ENCODE results near the gene BMP10. TPM values are rescaled to one million over a fixed set of nuclear protein-coding genes. Genes with fewer than 3 reads are reported as not detected.

BMP10 gene
- polyA plus RNA-seq, 1 of the 3 experiments (the other 2 are of a cell fraction), result not detected

DNA sequence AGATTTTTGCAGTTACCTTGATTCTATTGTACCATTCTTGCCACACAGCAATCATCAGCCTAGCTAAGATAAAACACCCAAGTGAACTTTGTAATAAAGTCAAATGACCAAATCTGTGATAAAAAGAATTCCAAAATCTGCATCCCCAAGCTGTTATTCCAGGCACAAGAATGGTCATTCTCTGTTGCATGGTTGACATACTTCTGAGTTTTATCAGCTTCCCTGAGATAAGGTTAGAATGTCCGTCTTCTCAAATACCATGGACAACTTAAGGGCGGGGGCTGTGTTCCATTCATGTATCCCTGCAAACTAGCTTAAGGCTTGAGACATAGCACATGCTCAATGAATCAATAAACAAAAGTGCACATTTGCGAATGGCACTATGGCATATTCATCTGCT lies 8.1 kb upstream of the BMP10 start:
- H3K27me3 ChIP-seq (ENCODE audit: insufficient read depth), result no peaks in the 10 kb centered on the region
- H4K20me1 ChIP-seq (ENCODE audit: insufficient read depth), result no peaks in the 10 kb centered on the region
- no peak overlapping the region for H3K27ac ChIP-seq (ENCODE audit: low read depth in 2 of 2, low read length in 1 of 2)
- H2AFZ ChIP-seq (ENCODE audit: low read depth), result no peak overlapping the region
- no peaks in the 10 kb centered on the region for H3K9me2 ChIP-seq
- no peak for DNase-seq
- H3K4me1 ChIP-seq (ENCODE audit: control insufficient read depth in 1 of 2, insufficient read depth in 2 of 2, low read depth in 1 of 2, low read length in 1 of 2), result 0 out of 4 replicates have a peak, but pooled peaks cover 0 to 7% of the 10 kb centered on the region in 2 experiments
- H3K36me3 ChIP-seq (replicated peaks in 1 of 2; ENCODE audit: control insufficient read depth in 1 of 2, insufficient read depth in 2 of 2, low read length in 1 of 2), result no peaks in the 10 kb centered on the region
- TF ChIP-seq, protein P1, sequence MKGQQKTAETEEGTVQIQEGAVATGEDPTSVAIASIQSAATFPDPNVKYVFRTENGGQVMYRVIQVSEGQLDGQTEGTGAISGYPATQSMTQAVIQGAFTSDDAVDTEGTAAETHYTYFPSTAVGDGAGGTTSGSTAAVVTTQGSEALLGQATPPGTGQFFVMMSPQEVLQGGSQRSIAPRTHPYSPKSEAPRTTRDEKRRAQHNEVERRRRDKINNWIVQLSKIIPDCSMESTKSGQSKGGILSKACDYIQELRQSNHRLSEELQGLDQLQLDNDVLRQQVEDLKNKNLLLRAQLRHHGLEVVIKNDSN (IDR thresholded peaks at IDR 0.05; ENCODE audit: borderline replicate concordance, low read depth), result no peak
- TF ChIP-seq EP300 (IDR thresholded peaks at IDR 0.05; ENCODE audit: borderline replicate concordance in 1 of 2, low read depth in 1 of 2, low read length in 1 of 2) (no peak), RAD21 (IDR thresholded peaks at IDR 0.05; ENCODE audit: low read length) (no peak), REST (IDR thresholded peaks at IDR 0.05; ENCODE audit: low read depth, low read length) (no peak), POLR2AphosphoS5 (IDR thresholded peaks at IDR 0.05; ENCODE audit: low read depth, low read length) (no peak), YY1 (IDR thresholded peaks at IDR 0.05; ENCODE audit: low read depth) (no peak), MXI1 (IDR thresholded peaks at IDR 0.05; ENCODE audit: low read depth, low read length) (no peak), TCF12 (IDR thresholded peaks at IDR 0.05) (no peak), SIN3A (IDR thresholded peaks at IDR 0.05; ENCODE audit: borderline replicate concordance, low read depth, low read length) (no peak), CTCF (IDR thresholded peaks at IDR 0.05) (no peak), RCOR1 (IDR thresholded peaks at IDR 0.05; ENCODE audit: low read length) (no peak), JUND (IDR thresholded peaks at IDR 0.05) (no peak), GABPA (IDR thresholded peaks at IDR 0.05; ENCODE audit: low read depth) (no peak), RFX5 (IDR thresholded peaks at IDR 0.05; ENCODE audit: low read length) (no peak), EZH2phosphoT487 (IDR thresholded peaks at IDR 0.05; ENCODE audit: borderline replicate concordance, low read depth) (no peak), NFIC (IDR thresholded peaks at IDR 0.05; ENCODE audit: borderline replicate concordance) (no peak), NRF1 (IDR thresholded peaks at IDR 0.05; ENCODE audit: low read depth, low read length) (no peak)
- TF ChIP-seq, protein P2, sequence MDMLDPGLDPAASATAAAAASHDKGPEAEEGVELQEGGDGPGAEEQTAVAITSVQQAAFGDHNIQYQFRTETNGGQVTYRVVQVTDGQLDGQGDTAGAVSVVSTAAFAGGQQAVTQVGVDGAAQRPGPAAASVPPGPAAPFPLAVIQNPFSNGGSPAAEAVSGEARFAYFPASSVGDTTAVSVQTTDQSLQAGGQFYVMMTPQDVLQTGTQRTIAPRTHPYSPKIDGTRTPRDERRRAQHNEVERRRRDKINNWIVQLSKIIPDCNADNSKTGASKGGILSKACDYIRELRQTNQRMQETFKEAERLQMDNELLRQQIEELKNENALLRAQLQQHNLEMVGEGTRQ (IDR thresholded peaks at IDR 0.05; ENCODE audit: borderline replicate concordance, low read depth, low read length), result no peak
- TF ChIP-seq, protein P3, sequence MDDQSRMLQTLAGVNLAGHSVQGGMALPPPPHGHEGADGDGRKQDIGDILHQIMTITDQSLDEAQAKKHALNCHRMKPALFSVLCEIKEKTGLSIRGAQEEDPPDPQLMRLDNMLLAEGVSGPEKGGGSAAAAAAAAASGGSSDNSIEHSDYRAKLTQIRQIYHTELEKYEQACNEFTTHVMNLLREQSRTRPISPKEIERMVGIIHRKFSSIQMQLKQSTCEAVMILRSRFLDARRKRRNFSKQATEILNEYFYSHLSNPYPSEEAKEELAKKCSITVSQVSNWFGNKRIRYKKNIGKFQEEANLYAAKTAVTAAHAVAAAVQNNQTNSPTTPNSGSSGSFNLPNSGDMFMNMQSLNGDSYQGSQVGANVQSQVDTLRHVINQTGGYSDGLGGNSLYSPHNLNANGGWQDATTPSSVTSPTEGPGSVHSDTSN (IDR thresholded peaks at IDR 0.05), result no peak
- TF ChIP-seq, protein P4, sequence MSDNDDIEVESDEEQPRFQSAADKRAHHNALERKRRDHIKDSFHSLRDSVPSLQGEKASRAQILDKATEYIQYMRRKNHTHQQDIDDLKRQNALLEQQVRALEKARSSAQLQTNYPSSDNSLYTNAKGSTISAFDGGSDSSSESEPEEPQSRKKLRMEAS (IDR thresholded peaks at IDR 0.05; ENCODE audit: low read depth), result no peak
- POLR2A ChIA-PET, result no interaction called here
- CTCF ChIA-PET, result interaction anchor here (0.8 to 4.2 kb wide), 6 partner anchors 18 to 392 kb away, joined by 3 to 16 read pairs (median 4); no protein-coding TSS in a partner anchor
- H3F3A ChIP-seq (replicated peaks; ENCODE audit: insufficient read depth), result no peaks in the 10 kb centered on the region
- no peak overlapping the region for H3K4me3 ChIP-seq (ENCODE audit: low read depth in 2 of 2, low read length in 1 of 2)
- H3K9me3 ChIP-seq, result no peaks in the 10 kb centered on the region
- no peak overlapping the region for H3K9ac ChIP-seq
- 72% methylated on average over 3 of the region's 3 CpGs for WGBS (ENCODE audit: low lambda C conversion rate)
- H3K4me2 ChIP-seq, result no peak overlapping the region
- no peaks in the 10 kb centered on the region for H3K79me2 ChIP-seq (ENCODE audit: insufficient read depth)

Data from SK-N-SH (cell line).